GM23338 (cell line): ENCODE data around the gene MAPKAPK2. TPM values are rescaled to one million over a fixed set of nuclear protein-coding genes. Genes with fewer than 3 reads are reported as not detected.

Source experiments
- ATAC-seq: fragments of 200-7000 bp; cut with Tn5 transposase; 3 replicates; pipeline ENCODE4 v1.9.1; 2020
- DNase-seq: peaks from one replicate; pipeline ENCODE4 v3.0.0-alpha.2; 2015; ENCODE audit warnings: low spot score
- H2AFZ ChIP-seq: fragments of 200-600 bp; sonication (generic); 2 replicates; pipeline ENCODE4 v1.8.0; 2016; ENCODE audit warnings: antibody characterized with exemption, mild to moderate bottlenecking, moderate library complexity
- H3F3A ChIP-seq: fragments of 200-600 bp; sonication (generic); replicated peaks from 2 replicates; pipeline ENCODE4 v1.8.0; 2017; ENCODE audit warnings: antibody characterized with exemption, mixed run types, low read depth
- H3K27ac ChIP-seq: fragments of 200-600 bp; sonication (generic); 2 replicates; pipeline ENCODE4 v1.6.1; 2016; ENCODE audit warnings: low read depth
- H3K27me3 ChIP-seq: fragments of 200-600 bp; sonication (generic); 2 replicates; pipeline ENCODE4 v1.8.0; 2016; ENCODE audit warnings: mild to moderate bottlenecking, mixed run types, moderate library complexity; ENCODE audit not compliant: insufficient read depth
- H3K36me3 ChIP-seq: fragments of 200-600 bp; sonication (generic); 2 replicates; pipeline ENCODE4 v1.8.0; 2016; ENCODE audit warnings: mild to moderate bottlenecking; ENCODE audit not compliant: insufficient read depth
- H3K4me1 ChIP-seq: fragments of 200-600 bp; sonication (generic); 2 replicates; pipeline ENCODE4 v1.8.0; 2016; ENCODE audit warnings: mild to moderate bottlenecking, moderate library complexity; ENCODE audit not compliant: insufficient read depth
- H3K4me2 ChIP-seq: fragments of 200-600 bp; sonication (generic); 2 replicates; pipeline ENCODE4 v1.7.1; 2017; ENCODE audit warnings: mixed run types
- H3K4me3 ChIP-seq: fragments of 200-600 bp; sonication (generic); 2 replicates; pipeline ENCODE4 v1.6.1; 2016; ENCODE audit warnings: mixed run types
- H3K79me2 ChIP-seq: fragments of 200-600 bp; sonication (generic); replicated peaks from 2 replicates; pipeline ENCODE4 v1.8.0; 2017; ENCODE audit warnings: mild to moderate bottlenecking; ENCODE audit not compliant: insufficient read depth
- H3K9me2 ChIP-seq: fragments of 200-600 bp; sonication (generic); 2 replicates; pipeline ENCODE4 v1.8.0; 2017; ENCODE audit not compliant: insufficient read depth
- H4K20me1 ChIP-seq: fragments of 200-600 bp; sonication (generic); replicated peaks from 2 replicates; pipeline ENCODE4 v1.8.0; 2017; ENCODE audit warnings: mild to moderate bottlenecking; ENCODE audit not compliant: insufficient read depth
- H3K27ac Mint-ChIP-seq: 2 replicates; pipeline ENCODE4 v1.8.0; 2020; ENCODE audit warnings: inconsistent platforms, mild to moderate bottlenecking, moderate library complexity, mixed read lengths
- H3K27me3 Mint-ChIP-seq: 3 replicates; pipeline ENCODE4 v1.8.0; 2022; ENCODE audit warnings: low read depth, mild to moderate bottlenecking, moderate library complexity, mixed read lengths, inconsistent platforms; ENCODE audit not compliant: insufficient read depth, poor library complexity
- H3K36me3 Mint-ChIP-seq: 3 replicates; pipeline ENCODE4 v1.8.0; 2021; ENCODE audit warnings: low read depth, mild to moderate bottlenecking, inconsistent platforms, moderate library complexity, mixed read lengths
- H3K4me1 Mint-ChIP-seq: 3 replicates; pipeline ENCODE4 v1.8.0; 2020; ENCODE audit warnings: mild to moderate bottlenecking, inconsistent platforms, mixed read lengths
- H3K4me3 Mint-ChIP-seq: 3 replicates; pipeline ENCODE4 v1.8.0; 2021; ENCODE audit warnings: moderate library complexity, mild to moderate bottlenecking, inconsistent platforms, mixed read lengths
- H3K9me3 Mint-ChIP-seq: 3 replicates; pipeline ENCODE4 v1.8.0; 2020; ENCODE audit warnings: moderate library complexity, mild to moderate bottlenecking, inconsistent platforms, mixed read lengths
- CREB1 ChIP-seq: fragments of 250-450 bp; sonication (Bioruptor Pico); IDR thresholded peaks from 2 replicates; pipeline ENCODE4 v1.5.0; 2020; ENCODE audit warnings: low read depth, mild to moderate bottlenecking, moderate library complexity
- EZH2 ChIP-seq: fragments of 200-600 bp; sonication (generic); IDR thresholded peaks from one replicate; pipeline ENCODE4 v1.8.0; 2017; ENCODE audit warnings: antibody characterized with exemption, mild to moderate bottlenecking, low read depth; ENCODE audit not compliant: unreplicated experiment
- EZH2phosphoT487 ChIP-seq: fragments of 200-600 bp; sonication (generic); IDR thresholded peaks from one replicate; pipeline ENCODE4 v1.8.1; 2018; ENCODE audit warnings: antibody characterized with exemption; ENCODE audit not compliant: unreplicated experiment
- JUNB ChIP-seq: IDR thresholded peaks from one replicate; pipeline ENCODE4 v1.6.1; 2016; ENCODE audit warnings: antibody characterized with exemption; ENCODE audit not compliant: unreplicated experiment
- NANOG ChIP-seq: IDR thresholded peaks from 2 replicates; pipeline ENCODE4 v1.6.1; 2016; ENCODE audit warnings: antibody characterized with exemption, borderline replicate concordance
- POLR2AphosphoS5 ChIP-seq: IDR thresholded peaks from 2 replicates; pipeline ENCODE4 v1.6.1; 2016; ENCODE audit warnings: antibody characterized with exemption, low read depth
- REST ChIP-seq: IDR thresholded peaks from one replicate; pipeline ENCODE4 v1.6.1; 2018; ENCODE audit warnings: antibody characterized with exemption; ENCODE audit not compliant: unreplicated experiment
- STAT1 ChIP-seq: IDR thresholded peaks from one replicate; pipeline ENCODE4 v1.6.1; 2016; ENCODE audit warnings: antibody characterized with exemption; ENCODE audit not compliant: unreplicated experiment
- ZNF114 ChIP-seq: fragments of 250-450 bp; sonication (Bioruptor Pico); IDR thresholded peaks from 2 replicates; pipeline ENCODE4 v1.5.0; 2020; ENCODE audit warnings: mild to moderate bottlenecking, moderate library complexity
- ZNF331 ChIP-seq: fragments of 250-450 bp; sonication (Bioruptor Pico); IDR thresholded peaks from 2 replicates; pipeline ENCODE4 v1.5.0; 2020; ENCODE audit warnings: low read depth, mild to moderate bottlenecking, moderate library complexity
- ZNF462 ChIP-seq: fragments of 250-450 bp; sonication (Bioruptor Pico); IDR thresholded peaks from 2 replicates; pipeline ENCODE4 v1.5.0; 2020; ENCODE audit warnings: mild to moderate bottlenecking, moderate library complexity
- polyA plus RNA-seq: library from polyadenylated mRNA; unstranded; fragments of >200 nt; fragmentation: Nextera tagmentation; extraction: Ambion mirVana; gene quantifications from 2 replicates; pipeline ENCODE4 v1.2.1, GENCODE V29; 2016
- total RNA-seq: library from RNA; depleted of rRNA; stranded (reverse); fragments of >200 nt; shearing (Covaris generic); gene quantifications from 2 replicates; pipeline ENCODE4 v1.2.3, GENCODE V29; 2014
- TF ChIP-seq, protein P1 (sequence below): IDR thresholded peaks from 2 replicates; pipeline ENCODE4 v1.6.1; 2016; ENCODE audit warnings: antibody characterized with exemption
- TF ChIP-seq, protein P2 (sequence below), 2 experiments: fragments of 200-600 bp in 1 of 2; sonication (generic) in 1 of 2; conservative IDR thresholded peaks; 2 replicates each; pipeline versions ENCODE4 v1.5.1 to v1.6.1; 2016 to 2017; ENCODE audit warnings: antibody characterized with exemption in 2 of 2, low read depth in 2 of 2, mild to moderate bottlenecking in 2 of 2, moderate library complexity in 1 of 2

Gene MAPKAPK2
- total and polyA plus RNA-seq, 2 experiments from 2014 or later: 10.1 to 30.4 TPM

DNA sequence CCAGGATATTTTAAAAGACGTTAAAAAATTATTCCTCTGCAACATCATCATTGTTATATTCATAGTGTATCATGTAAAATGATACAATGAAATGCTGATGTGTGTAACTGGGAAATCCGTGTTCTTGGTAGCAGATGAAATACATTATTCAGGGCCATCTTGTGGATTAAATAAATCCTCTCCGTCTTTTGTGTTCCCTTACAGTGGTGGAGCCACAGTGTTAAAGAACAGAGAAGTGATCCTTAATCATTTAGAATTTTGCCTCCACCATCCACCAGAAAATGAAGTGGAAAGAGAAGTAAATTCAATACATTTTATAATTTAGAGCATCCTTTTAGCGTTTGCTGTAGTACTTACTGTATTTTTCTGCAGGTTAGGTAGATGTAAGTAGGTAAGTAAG, 48.0 kb upstream of the MAPKAPK2 start:
- Histone ChIP-seq H3K4me3 (peak overlapping the region; percentile 90), H3K36me3 (0 out of 2 replicates have a peak, but pooled peaks cover 3% of the 10 kb centered on the region), H3K4me2 (peak overlapping the region; percentile 99), H3K27ac (no peak overlapping the region), H3K79me2 (no peaks in the 10 kb centered on the region), H3F3A (peaks cover 10% of the 10 kb centered on the region), H4K20me1 (no peaks in the 10 kb centered on the region), H3K4me1 (peaks cover 24% of the 10 kb centered on the region), H3K9me2 (no peaks in the 10 kb centered on the region), H2AFZ (no peak overlapping the region), H3K27me3 (peaks cover 21% of the 10 kb centered on the region)
- no peak for ATAC-seq
- no peaks in the 10 kb centered on the region; the same call in 2 of the 3 replicates for H3K9me3 Mint-ChIP-seq
- peak overlapping the region; percentile 81; the same call in 2 of the 3 replicates for H3K4me3 Mint-ChIP-seq
- peaks cover 7% of the 10 kb centered on the region for H3K27me3 Mint-ChIP-seq
- no peak for DNase-seq
- no peak overlapping the region for H3K27ac Mint-ChIP-seq
- peaks cover 28% of the 10 kb centered on the region for H3K4me1 Mint-ChIP-seq
- TF ChIP-seq NANOG (no peak), ZNF331 (CRISPR knock-in tag) (no peak), ZNF114 (CRISPR knock-in tag) (no peak), EZH2 (no peak), JUNB (no peak), STAT1 (no peak), ZNF462 (no peak), CREB1 (CRISPR knock-in tag) (no peak), EZH2phosphoT487 (no peak), POLR2AphosphoS5 (no peak), REST (no peak)
- TF ChIP-seq, protein P1, sequence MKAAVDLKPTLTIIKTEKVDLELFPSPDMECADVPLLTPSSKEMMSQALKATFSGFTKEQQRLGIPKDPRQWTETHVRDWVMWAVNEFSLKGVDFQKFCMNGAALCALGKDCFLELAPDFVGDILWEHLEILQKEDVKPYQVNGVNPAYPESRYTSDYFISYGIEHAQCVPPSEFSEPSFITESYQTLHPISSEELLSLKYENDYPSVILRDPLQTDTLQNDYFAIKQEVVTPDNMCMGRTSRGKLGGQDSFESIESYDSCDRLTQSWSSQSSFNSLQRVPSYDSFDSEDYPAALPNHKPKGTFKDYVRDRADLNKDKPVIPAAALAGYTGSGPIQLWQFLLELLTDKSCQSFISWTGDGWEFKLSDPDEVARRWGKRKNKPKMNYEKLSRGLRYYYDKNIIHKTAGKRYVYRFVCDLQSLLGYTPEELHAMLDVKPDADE: no peak
- TF ChIP-seq, protein P2, sequence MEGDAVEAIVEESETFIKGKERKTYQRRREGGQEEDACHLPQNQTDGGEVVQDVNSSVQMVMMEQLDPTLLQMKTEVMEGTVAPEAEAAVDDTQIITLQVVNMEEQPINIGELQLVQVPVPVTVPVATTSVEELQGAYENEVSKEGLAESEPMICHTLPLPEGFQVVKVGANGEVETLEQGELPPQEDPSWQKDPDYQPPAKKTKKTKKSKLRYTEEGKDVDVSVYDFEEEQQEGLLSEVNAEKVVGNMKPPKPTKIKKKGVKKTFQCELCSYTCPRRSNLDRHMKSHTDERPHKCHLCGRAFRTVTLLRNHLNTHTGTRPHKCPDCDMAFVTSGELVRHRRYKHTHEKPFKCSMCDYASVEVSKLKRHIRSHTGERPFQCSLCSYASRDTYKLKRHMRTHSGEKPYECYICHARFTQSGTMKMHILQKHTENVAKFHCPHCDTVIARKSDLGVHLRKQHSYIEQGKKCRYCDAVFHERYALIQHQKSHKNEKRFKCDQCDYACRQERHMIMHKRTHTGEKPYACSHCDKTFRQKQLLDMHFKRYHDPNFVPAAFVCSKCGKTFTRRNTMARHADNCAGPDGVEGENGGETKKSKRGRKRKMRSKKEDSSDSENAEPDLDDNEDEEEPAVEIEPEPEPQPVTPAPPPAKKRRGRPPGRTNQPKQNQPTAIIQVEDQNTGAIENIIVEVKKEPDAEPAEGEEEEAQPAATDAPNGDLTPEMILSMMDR (conservative IDR thresholded peaks at IDR 0.05; ENCODE audit: low read depth in 2 of 2): no peak
- H3K36me3 Mint-ChIP-seq: no peaks in the 10 kb centered on the region; the same call in 2 of the 3 replicates
